NT2/D1 (cell line): ENCODE results near the gene MYH15.

ENCODE experiments used
- DNase-seq: peaks from one replicate; pipeline ENCODE4 v3.0.0-alpha.2; 2011; ENCODE audit warnings: low read depth, low spot score
- H3K27me3 ChIP-seq: 2 replicates; pipeline ENCODE4 v1.6.0; 2011; ENCODE audit warnings: mild to moderate bottlenecking; ENCODE audit not compliant: insufficient read length, insufficient read depth
- H3K36me3 ChIP-seq: 2 replicates; pipeline ENCODE4 v1.6.1; 2011; ENCODE audit warnings: mild to moderate bottlenecking, low read length, mixed read lengths; ENCODE audit not compliant: insufficient read depth, insufficient read length
- H3K4me1 ChIP-seq: 2 replicates; pipeline ENCODE4 v1.5.1; 2011; ENCODE audit not compliant: insufficient read depth, insufficient read length
- H3K4me3 ChIP-seq: 2 replicates; pipeline ENCODE4 v1.5.1; 2011; ENCODE audit warnings: low read depth; ENCODE audit not compliant: insufficient read length
- H3K9ac ChIP-seq: 2 replicates; pipeline ENCODE4 v1.6.0; 2011; ENCODE audit warnings: low read depth; ENCODE audit not compliant: insufficient read length
- H3K9me3 ChIP-seq: 2 replicates; pipeline ENCODE4 v1.5.1; 2011; ENCODE audit warnings: mild to moderate bottlenecking, low read length; ENCODE audit not compliant: insufficient read depth
- SUZ12 ChIP-seq: IDR thresholded peaks from 2 replicates; pipeline ENCODE4 v1.6.1; 2011; ENCODE audit not compliant: insufficient read length, insufficient read depth; ENCODE audit errors: extremely low read depth
- YY1 ChIP-seq: IDR thresholded peaks from 2 replicates; pipeline ENCODE4 v1.6.1; 2011; ENCODE audit not compliant: insufficient read length, insufficient read depth
- ZNF274 ChIP-seq: IDR thresholded peaks from 2 replicates; pipeline ENCODE4 v1.6.1; 2011; ENCODE audit warnings: mild to moderate bottlenecking, low read depth, low read length

The MYH15 gene

GRCh38 chr3:108441071-108441507 lies 69.3 kb downstream of the MYH15 start:
- Histone ChIP-seq H3K4me3 (no peak overlapping the region), H3K4me1 (no peaks in the 10 kb centered on the region), H3K9me3 (peaks cover 3% of the 10 kb centered on the region; the same call in 1 of the 2 replicates), H3K36me3 (no peaks in the 10 kb centered on the region), H3K9ac (no peak overlapping the region), H3K27me3 (no peaks in the 10 kb centered on the region)
- TF ChIP-seq SUZ12 (no peak), ZNF274 (no peak), YY1 (no peak)
- no peak for DNase-seq

DNA sequence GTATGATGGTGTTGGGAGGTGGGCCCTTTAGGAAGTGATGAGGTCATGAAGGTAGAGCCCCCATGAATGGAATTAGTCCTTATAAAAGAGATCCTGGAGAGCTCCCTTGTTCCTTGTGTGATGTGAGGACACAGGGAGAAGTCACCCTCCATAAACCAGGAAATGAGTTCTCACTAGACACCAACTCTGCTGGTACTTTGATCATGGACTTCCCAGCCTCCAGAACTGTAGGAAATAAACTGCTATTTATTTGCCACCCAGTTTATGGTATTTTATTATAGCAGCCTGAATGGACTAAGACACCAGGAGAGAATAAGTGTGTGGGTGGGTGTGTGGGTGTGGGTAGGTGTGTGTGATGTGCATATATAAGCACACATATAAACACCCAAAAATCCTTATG lies 71.9 kb downstream of the MYH15 start:
- no peak for DNase-seq

GRCh38 chr3:108437439-108437838 lies 73.0 kb downstream of the MYH15 start:
- TF ChIP-seq ZNF274 (no peak), YY1 (no peak), SUZ12 (no peak)
- no peak for DNase-seq

More for the DNA sequence above, 71.9 kb downstream of the MYH15 start:
- Histone ChIP-seq H3K9ac (no peak overlapping the region), H3K27me3 (no peaks in the 10 kb centered on the region), H3K9me3 (peaks cover 3% of the 10 kb centered on the region), H3K4me3 (no peak overlapping the region), H3K36me3 (no peaks in the 10 kb centered on the region), H3K4me1 (no peaks in the 10 kb centered on the region)
- TF ChIP-seq ZNF274 (no peak), YY1 (no peak), SUZ12 (no peak)

DNA sequence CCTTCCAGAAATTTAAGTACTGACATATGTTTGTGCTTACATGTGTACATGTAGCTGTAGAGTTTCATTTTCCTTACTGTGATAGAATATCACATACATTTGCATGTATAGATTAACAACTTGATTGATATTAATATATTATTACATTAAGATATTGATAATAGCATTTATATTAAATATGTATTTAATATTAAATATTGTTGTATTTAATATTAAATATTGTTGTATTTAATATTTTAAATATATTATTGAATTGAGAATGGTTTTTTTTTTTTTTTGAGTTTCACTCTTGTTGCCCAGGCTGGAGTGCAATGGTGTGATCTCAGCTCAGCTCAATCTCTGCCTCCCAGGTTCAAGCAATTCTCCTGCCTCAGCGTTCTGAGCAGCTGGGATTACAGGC lies 76.5 kb downstream of the MYH15 start:
- Histone ChIP-seq H3K9ac (no peak overlapping the region), H3K4me1 (no peaks in the 10 kb centered on the region), H3K36me3 (no peaks in the 10 kb centered on the region), H3K4me3 (no peak overlapping the region), H3K27me3 (no peaks in the 10 kb centered on the region), H3K9me3 (peaks cover 21% of the 10 kb centered on the region)
- TF ChIP-seq SUZ12 (no peak), ZNF274 (no peak), YY1 (no peak)
- DNase-seq: no peak

More at GRCh38 chr3:108437439-108437838, 73.0 kb downstream of the MYH15 start:
- Histone ChIP-seq H3K4me1 (no peaks in the 10 kb centered on the region), H3K36me3 (no peaks in the 10 kb centered on the region), H3K27me3 (no peaks in the 10 kb centered on the region), H3K9ac (no peak overlapping the region), H3K9me3 (peaks cover 14% of the 10 kb centered on the region), H3K4me3 (no peak overlapping the region)

GRCh38 chr3:108432431-108432830 lies 78.0 kb downstream of the MYH15 start:
- H3K27me3 ChIP-seq: no peaks in the 10 kb centered on the region
- no peaks in the 10 kb centered on the region for H3K4me1 ChIP-seq
- no peak for DNase-seq
- no peak for TF ChIP-seq YY1
- TF ChIP-seq ZNF274: no peak
- TF ChIP-seq SUZ12: no peak
- no peak overlapping the region for H3K9ac ChIP-seq
- no peaks in the 10 kb centered on the region for H3K36me3 ChIP-seq
- H3K9me3 ChIP-seq: peaks cover 21% of the 10 kb centered on the region
- no peak overlapping the region for H3K4me3 ChIP-seq

GRCh38 chr3:108430540-108430939 lies 79.9 kb downstream of the MYH15 start:
- no peak for TF ChIP-seq YY1
- TF ChIP-seq SUZ12: no peak
- no peak for TF ChIP-seq ZNF274
- H3K9ac ChIP-seq: no peak overlapping the region
- no peaks in the 10 kb centered on the region for H3K4me1 ChIP-seq
- DNase-seq: no peak
- no peaks in the 10 kb centered on the region for H3K27me3 ChIP-seq
- H3K36me3 ChIP-seq: no peaks in the 10 kb centered on the region
- H3K4me3 ChIP-seq: no peak overlapping the region
- peaks cover 21% of the 10 kb centered on the region for H3K9me3 ChIP-seq

- no peak overlapping the region for H3K9ac ChIP-seq
- H3K9me3 ChIP-seq: peaks cover 18% of the 10 kb centered on the region
- TF ChIP-seq SUZ12: no peak
- no peak for TF ChIP-seq YY1
- H3K4me1 ChIP-seq: no peaks in the 10 kb centered on the region
- H3K36me3 ChIP-seq: no peaks in the 10 kb centered on the region
- DNase-seq: no peak
- H3K27me3 ChIP-seq: no peaks in the 10 kb centered on the region
- H3K4me3 ChIP-seq: no peak overlapping the region
Measured at GRCh38 chr3:108428586-108428985, 81.8 kb downstream of the MYH15 start.
